K562 (cell line): ENCODE results near the gene FKBP8. TPM values are rescaled to one million over a fixed set of nuclear protein-coding genes. Genes with fewer than 3 reads are reported as not detected.

ENCODE experiments used
- EP400 ChIP-seq: fragments of 450-650 bp; IDR thresholded peaks from 2 replicates; pipeline ENCODE4 v1.6.1; 2017; ENCODE audit warnings: antibody characterized with exemption, mild to moderate bottlenecking, moderate library complexity
- FOXM1 ChIP-seq, 2 experiments: fragments of 450-650 bp in 1 of 2; sonication (generic) in 1 of 2; formaldehyde crosslinking in 1 of 2; IDR thresholded peaks; 2 replicates each; pipeline versions ENCODE4 v1.6.1 to v1.9.0; 2017 to 2022; ENCODE audit warnings: low read depth in 2 of 2, mild to moderate bottlenecking in 2 of 2, missing genetic modification reagents in 1 of 2, moderate library complexity in 1 of 2
- GTF3C2 ChIP-seq: IDR thresholded peaks from 3 replicates; pipeline ENCODE4 v1.6.1; 2011; ENCODE audit warnings: borderline replicate concordance, mild to moderate bottlenecking, moderate library complexity; ENCODE audit not compliant: insufficient read length; ENCODE audit errors: extremely low read depth
- KDM2B ChIP-seq: fragments of 250-450 bp; sonication (Bioruptor Pico); IDR thresholded peaks from 2 replicates; pipeline ENCODE4 v1.8.0; 2021; ENCODE audit warnings: mild to moderate bottlenecking, moderate library complexity
- RAD51 ChIP-seq: fragments of 450-650 bp; IDR thresholded peaks from 2 replicates; pipeline ENCODE4 v1.7.1; 2016; ENCODE audit warnings: low read depth, mild to moderate bottlenecking, borderline replicate concordance
- XRCC4 ChIP-seq: IDR thresholded peaks from one replicate; pipeline ENCODE4 v1.6.1; 2011; ENCODE audit not compliant: insufficient read depth, insufficient read length; ENCODE audit errors: extremely low read depth
- ZBTB43 ChIP-seq: sonication (generic); formaldehyde crosslinking; IDR thresholded peaks from 2 replicates; pipeline ENCODE4 v1.8.0; 2023; ENCODE audit warnings: mild to moderate bottlenecking, missing genetic modification reagents
- ZNF12 ChIP-seq: sonication (generic); formaldehyde crosslinking; IDR thresholded peaks from 2 replicates; pipeline ENCODE4 v1.4.0; 2020; ENCODE audit warnings: mild to moderate bottlenecking, missing genetic modification reagents
- ZNF3 ChIP-seq: fragments of 250-450 bp; sonication (Bioruptor Pico); IDR thresholded peaks from 2 replicates; pipeline ENCODE4 v1.5.0; 2021; ENCODE audit warnings: mild to moderate bottlenecking, moderate library complexity
- polyA plus RNA-seq, 8 experiments: library from polyadenylated mRNA; depleted of rRNA in 4 of 8; stranded (reverse) in 5 of 8; unstranded in 3 of 8; fragments of >200 nt; fragmentation: Nextera tagmentation in 2 of 8; fragmentation: Illumina TruSeq in 1 of 8; extraction: Ambion mirVana in 2 of 8; extraction: Trizol in 1 of 8; gene quantifications; 2 replicates each; pipeline versions ENCODE4 v1.2.1 to v1.2.3, GENCODE V29; 2011 to 2014; ENCODE audit warnings: inconsistent platforms in 1 of 8, missing spikeins in 1 of 8
- total RNA-seq, 7 experiments: library from RNA; depleted of rRNA in 6 of 7; stranded (reverse); fragments of >200 nt in 6 of 7; fragmentation: Illumina TruSeq in 2 of 7; extraction: Trizol in 2 of 7; gene quantifications; 2 replicates each; pipeline versions ENCODE4 v1.2.1 to v1.2.3, GENCODE V29; 2011 to 2021; ENCODE audit warnings: low replicate concordance in 1 of 7
- TF ChIP-seq, protein P1 (sequence below), 3 experiments: IDR thresholded peaks in 2 of 3; conservative IDR thresholded peaks in 1 of 3; 2 replicates each; pipeline ENCODE4 v1.5.1; 2011 to 2012; ENCODE audit warnings: low read length in 3 of 3, mild to moderate bottlenecking in 3 of 3, control low read depth in 2 of 3, improper control_type of control experiment in 1 of 3, inconsistent platforms in 1 of 3, low read depth in 1 of 3, mixed read lengths in 1 of 3, moderate library complexity in 1 of 3; ENCODE audit not compliant: insufficient read depth in 2 of 3
- TF ChIP-seq, protein P2 (sequence below): fragments of 250-450 bp; sonication (Bioruptor Pico); IDR thresholded peaks from 2 replicates; pipeline ENCODE4 v1.4.0; 2020; ENCODE audit warnings: borderline replicate concordance
- TF ChIP-seq, protein P3 (sequence below): sonication (generic); formaldehyde crosslinking; IDR thresholded peaks from 2 replicates; pipeline ENCODE4 v1.8.0; 2022; ENCODE audit warnings: mild to moderate bottlenecking, missing genetic modification reagents

Gene FKBP8
- total and polyA plus RNA-seq, 9 of the 15 experiments (the other 6 are each of a cell fraction or from before 2014, with no cell fraction given) = 0.46 to 236 (median 104) TPM

- TF ChIP-seq ZBTB43 (CRISPR knock-in tag) (no peak), ZNF12 (CRISPR knock-in tag) (no peak), EP400 (peak; percentile 73; the same call in 1 of the 2 replicates), FOXM1 (IDR thresholded peaks at IDR 0.05; ENCODE audit: low read depth) (peak; percentile 50; the same call in 1 of the 2 replicates), FOXM1 (CRISPR knock-in tag; IDR thresholded peaks at IDR 0.05; ENCODE audit: low read depth) (no peak), KDM2B (CRISPR knock-in tag) (no peak), RAD51 (no peak), XRCC4 (no peak), GTF3C2 (no peak), ZNF3 (CRISPR knock-in tag) (no peak)
- TF ChIP-seq, protein P1, sequence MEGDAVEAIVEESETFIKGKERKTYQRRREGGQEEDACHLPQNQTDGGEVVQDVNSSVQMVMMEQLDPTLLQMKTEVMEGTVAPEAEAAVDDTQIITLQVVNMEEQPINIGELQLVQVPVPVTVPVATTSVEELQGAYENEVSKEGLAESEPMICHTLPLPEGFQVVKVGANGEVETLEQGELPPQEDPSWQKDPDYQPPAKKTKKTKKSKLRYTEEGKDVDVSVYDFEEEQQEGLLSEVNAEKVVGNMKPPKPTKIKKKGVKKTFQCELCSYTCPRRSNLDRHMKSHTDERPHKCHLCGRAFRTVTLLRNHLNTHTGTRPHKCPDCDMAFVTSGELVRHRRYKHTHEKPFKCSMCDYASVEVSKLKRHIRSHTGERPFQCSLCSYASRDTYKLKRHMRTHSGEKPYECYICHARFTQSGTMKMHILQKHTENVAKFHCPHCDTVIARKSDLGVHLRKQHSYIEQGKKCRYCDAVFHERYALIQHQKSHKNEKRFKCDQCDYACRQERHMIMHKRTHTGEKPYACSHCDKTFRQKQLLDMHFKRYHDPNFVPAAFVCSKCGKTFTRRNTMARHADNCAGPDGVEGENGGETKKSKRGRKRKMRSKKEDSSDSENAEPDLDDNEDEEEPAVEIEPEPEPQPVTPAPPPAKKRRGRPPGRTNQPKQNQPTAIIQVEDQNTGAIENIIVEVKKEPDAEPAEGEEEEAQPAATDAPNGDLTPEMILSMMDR (IDR thresholded peaks at IDR 0.05 in 2 of 3, conservative IDR thresholded peaks at IDR 0.05 in 1 of 3; ENCODE audit: insufficient read depth in 2 of 3, low read depth in 1 of 3, low read length in 3 of 3) = peak; percentile 80 to 91 (median 88)
- TF ChIP-seq, protein P2, sequence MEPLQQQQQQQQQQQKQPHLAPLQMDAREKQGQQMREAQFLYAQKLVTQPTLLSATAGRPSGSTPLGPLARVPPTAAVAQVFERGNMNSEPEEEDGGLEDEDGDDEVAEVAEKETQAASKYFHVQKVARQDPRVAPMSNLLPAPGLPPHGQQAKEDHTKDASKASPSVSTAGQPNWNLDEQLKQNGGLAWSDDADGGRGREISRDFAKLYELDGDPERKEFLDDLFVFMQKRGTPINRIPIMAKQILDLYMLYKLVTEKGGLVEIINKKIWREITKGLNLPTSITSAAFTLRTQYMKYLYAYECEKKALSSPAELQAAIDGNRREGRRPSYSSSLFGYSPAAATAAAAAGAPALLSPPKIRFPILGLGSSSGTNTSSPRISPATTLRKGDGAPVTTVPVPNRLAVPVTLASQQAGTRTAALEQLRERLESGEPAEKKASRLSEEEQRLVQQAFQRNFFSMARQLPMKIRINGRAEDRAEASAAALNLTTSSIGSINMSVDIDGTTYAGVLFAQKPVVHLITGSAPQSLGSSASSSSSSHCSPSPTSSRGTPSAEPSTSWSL (CRISPR knock-in tag) = no peak
- TF ChIP-seq, protein P3, sequence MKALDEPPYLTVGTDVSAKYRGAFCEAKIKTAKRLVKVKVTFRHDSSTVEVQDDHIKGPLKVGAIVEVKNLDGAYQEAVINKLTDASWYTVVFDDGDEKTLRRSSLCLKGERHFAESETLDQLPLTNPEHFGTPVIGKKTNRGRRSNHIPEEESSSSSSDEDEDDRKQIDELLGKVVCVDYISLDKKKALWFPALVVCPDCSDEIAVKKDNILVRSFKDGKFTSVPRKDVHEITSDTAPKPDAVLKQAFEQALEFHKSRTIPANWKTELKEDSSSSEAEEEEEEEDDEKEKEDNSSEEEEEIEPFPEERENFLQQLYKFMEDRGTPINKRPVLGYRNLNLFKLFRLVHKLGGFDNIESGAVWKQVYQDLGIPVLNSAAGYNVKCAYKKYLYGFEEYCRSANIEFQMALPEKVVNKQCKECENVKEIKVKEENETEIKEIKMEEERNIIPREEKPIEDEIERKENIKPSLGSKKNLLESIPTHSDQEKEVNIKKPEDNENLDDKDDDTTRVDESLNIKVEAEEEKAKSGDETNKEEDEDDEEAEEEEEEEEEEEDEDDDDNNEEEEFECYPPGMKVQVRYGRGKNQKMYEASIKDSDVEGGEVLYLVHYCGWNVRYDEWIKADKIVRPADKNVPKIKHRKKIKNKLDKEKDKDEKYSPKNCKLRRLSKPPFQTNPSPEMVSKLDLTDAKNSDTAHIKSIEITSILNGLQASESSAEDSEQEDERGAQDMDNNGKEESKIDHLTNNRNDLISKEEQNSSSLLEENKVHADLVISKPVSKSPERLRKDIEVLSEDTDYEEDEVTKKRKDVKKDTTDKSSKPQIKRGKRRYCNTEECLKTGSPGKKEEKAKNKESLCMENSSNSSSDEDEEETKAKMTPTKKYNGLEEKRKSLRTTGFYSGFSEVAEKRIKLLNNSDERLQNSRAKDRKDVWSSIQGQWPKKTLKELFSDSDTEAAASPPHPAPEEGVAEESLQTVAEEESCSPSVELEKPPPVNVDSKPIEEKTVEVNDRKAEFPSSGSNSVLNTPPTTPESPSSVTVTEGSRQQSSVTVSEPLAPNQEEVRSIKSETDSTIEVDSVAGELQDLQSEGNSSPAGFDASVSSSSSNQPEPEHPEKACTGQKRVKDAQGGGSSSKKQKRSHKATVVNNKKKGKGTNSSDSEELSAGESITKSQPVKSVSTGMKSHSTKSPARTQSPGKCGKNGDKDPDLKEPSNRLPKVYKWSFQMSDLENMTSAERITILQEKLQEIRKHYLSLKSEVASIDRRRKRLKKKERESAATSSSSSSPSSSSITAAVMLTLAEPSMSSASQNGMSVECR (CRISPR knock-in tag) = no peak
Observed at GRCh38 chr19:18519962-18520847, 23.2 kb downstream of the FKBP8 start (continued).
